PFSK-1 (cell line): ENCODE measurements around the gene FREM1.

Experiments used
- FOXP2 ChIP-seq: optimal IDR thresholded peaks from 2 replicates; pipeline ENCODE3; 2011; ENCODE audit warnings: borderline replicate concordance, control low read depth, inconsistent platforms; ENCODE audit not compliant: insufficient read depth; ENCODE audit errors: extremely low read length, extremely low read depth
- POLR2AphosphoS5 ChIP-seq: IDR thresholded peaks from 2 replicates; pipeline ENCODE4 v1.6.1; 2012; ENCODE audit warnings: low read depth, mild to moderate bottlenecking, control low read depth, low read length, moderate library complexity
- REST ChIP-seq, 2 experiments: IDR thresholded peaks; 2 replicates each; pipeline versions ENCODE4 v1.6.1 to v1.8.0; 2011 to 2012; ENCODE audit warnings: low read depth in 2 of 2, low read length in 2 of 2, control low read depth in 1 of 2, inconsistent platforms in 1 of 2, mild to moderate bottlenecking in 1 of 2, moderate library complexity in 1 of 2; ENCODE audit not compliant: insufficient read depth in 1 of 2
- TAF1 ChIP-seq: IDR thresholded peaks from 2 replicates; pipeline ENCODE4 v1.6.1; 2012; ENCODE audit warnings: low read length, control low read depth, borderline replicate concordance; ENCODE audit not compliant: insufficient read depth

- TF ChIP-seq REST (IDR thresholded peaks at IDR 0.05; ENCODE audit: insufficient read depth in 1 of 2, low read depth in 2 of 2, low read length in 2 of 2) (no peak), POLR2AphosphoS5 (no peak), FOXP2 (no peak), TAF1 (no peak)
Observed at GRCh38 chr9:14864309-14864708, 45.9 kb downstream of the FREM1 start.
